Endothelial cell of umbilical vein (primary cell): ENCODE measurements around the gene TLCD5. TPM values are rescaled to one million over a fixed set of nuclear protein-coding genes. Genes with fewer than 3 reads are reported as not detected.

ENCODE experiments used
- BruUV-seq: library from RNA; stranded (reverse); fragments of 400-500 nt; replicated peaks from 2 replicates; lab custom pipeline; 2021; lab: Mats Ljungman, UMichigan
- CTCF ChIA-PET: fragments of 300-600, 350-600 bp; sonication (Branson Sonifier 250); formaldehyde crosslinking; loops from one replicate; lab custom pipeline; 2021; ENCODE audit warnings: antibody characterized with exemption, inconsistent platforms; lab: Charles Lee
- POLR2A ChIA-PET: fragments of 300-600, 350-600 bp; sonication (Branson Sonifier 250); formaldehyde crosslinking; loops from one replicate; lab custom pipeline; 2021; ENCODE audit warnings: antibody characterized with exemption, inconsistent platforms; lab: Charles Lee
- DNase-seq: peaks from one replicate; pipeline ENCODE4 v3.0.0-alpha.2; 2011; ENCODE audit warnings: low read depth, low spot score
- FAIRE-seq: peaks from 2 replicates; lab custom pipeline; 2011; peaks lifted over from hg19 to GRCh38; lab: Jason Lieb, UNC
- H2AFZ ChIP-seq: 2 replicates; pipeline ENCODE4 v1.6.0; 2012; ENCODE audit warnings: low read depth, low read length, control low read depth, inconsistent platforms
- H3K27ac ChIP-seq: 2 replicates; pipeline ENCODE4 v1.5.1; 2011; ENCODE audit warnings: low read depth, mild to moderate bottlenecking, control low read depth, low read length, moderate library complexity; ENCODE audit not compliant: insufficient read depth
- H3K27me3 ChIP-seq, 2 experiments: 2 replicates each; pipeline versions ENCODE4 v1.6.0 to v1.6.1; 2011; ENCODE audit warnings: low read length in 2 of 2, mixed read lengths in 1 of 2; ENCODE audit not compliant: control insufficient read depth in 2 of 2, insufficient read depth in 2 of 2
- H3K36me3 ChIP-seq, 2 experiments: 2 replicates in 1 of 2; 3 replicates in 1 of 2; pipeline ENCODE4 v1.5.1; 2011; ENCODE audit warnings: low read length in 2 of 2, mild to moderate bottlenecking in 1 of 2, moderate library complexity in 1 of 2; ENCODE audit not compliant: control insufficient read depth in 2 of 2, insufficient read depth in 2 of 2; ENCODE audit errors: extremely low read depth in 1 of 2
- H3K4me1 ChIP-seq: 3 replicates; pipeline ENCODE4 v1.5.1; 2011; ENCODE audit warnings: mild to moderate bottlenecking, low read length; ENCODE audit not compliant: control insufficient read depth, insufficient read depth; ENCODE audit errors: extremely low read depth
- H3K4me2 ChIP-seq: 2 replicates; pipeline ENCODE4 v1.6.1; 2011; ENCODE audit warnings: low read length, control low read depth, mixed read lengths; ENCODE audit not compliant: insufficient read depth
- H3K4me3 ChIP-seq, 3 experiments: fragments of 200-600 bp in 1 of 3; sonication (generic), shearing (Covaris generic) in 1 of 3; replicated peaks in 1 of 3; 2 replicates each; pipeline ENCODE4 v1.5.1; 2011 to 2016; ENCODE audit warnings: control low read depth in 3 of 3, low read length in 3 of 3, mild to moderate bottlenecking in 2 of 3, inconsistent platforms in 1 of 3, low read depth in 1 of 3, moderate library complexity in 1 of 3; ENCODE audit not compliant: insufficient read depth in 1 of 3
- H3K79me2 ChIP-seq: 2 replicates; pipeline ENCODE4 v1.6.0; 2012; ENCODE audit warnings: low read length, inconsistent platforms; ENCODE audit not compliant: control insufficient read depth, insufficient read depth
- H3K9ac ChIP-seq: replicated peaks from 2 replicates; pipeline ENCODE3; 2011; ENCODE audit warnings: low read length, control low read depth; ENCODE audit not compliant: insufficient read depth; ENCODE audit errors: extremely low read depth
- H3K9me1 ChIP-seq: replicated peaks from 3 replicates; pipeline ENCODE4 v1.6.0; 2011; ENCODE audit warnings: mild to moderate bottlenecking, low read length; ENCODE audit not compliant: control insufficient read depth, insufficient read depth; ENCODE audit errors: extremely low read depth
- H3K9me3 ChIP-seq: replicated peaks from 2 replicates; pipeline ENCODE4 v1.5.1; 2012; ENCODE audit warnings: low read length, inconsistent platforms; ENCODE audit not compliant: control insufficient read depth, insufficient read depth
- H4K20me1 ChIP-seq: replicated peaks from 2 replicates; pipeline ENCODE3; 2011; ENCODE audit warnings: mild to moderate bottlenecking, low read length; ENCODE audit not compliant: control insufficient read depth, insufficient read depth; ENCODE audit errors: extremely low read depth
- EZH2 ChIP-seq: IDR thresholded peaks from 2 replicates; pipeline ENCODE4 v1.6.1; 2012; ENCODE audit warnings: borderline replicate concordance, low read depth, mild to moderate bottlenecking, moderate library complexity, low read length, inconsistent platforms; ENCODE audit not compliant: severe bottlenecking
- FOS ChIP-seq: IDR thresholded peaks from 2 replicates; pipeline ENCODE4 v1.6.1; 2011; ENCODE audit warnings: mild to moderate bottlenecking, low read length, moderate library complexity, borderline replicate concordance; ENCODE audit not compliant: insufficient read depth
- GATA2 ChIP-seq: IDR thresholded peaks from 2 replicates; pipeline ENCODE4 v1.7.0; 2011; ENCODE audit warnings: low read depth, mild to moderate bottlenecking, moderate library complexity, mixed read lengths, low read length; ENCODE audit not compliant: insufficient read length, insufficient read depth
- JUN ChIP-seq: IDR thresholded peaks from 2 replicates; pipeline ENCODE4 v1.6.1; 2011; ENCODE audit warnings: borderline replicate concordance, low read depth; ENCODE audit not compliant: insufficient read length, insufficient read depth
- MYC ChIP-seq: IDR thresholded peaks from one replicate; pipeline ENCODE4 v1.6.1; 2011; ENCODE audit warnings: mild to moderate bottlenecking, low read depth, low read length
- POLR2A ChIP-seq: IDR thresholded peaks from 2 replicates; pipeline ENCODE4 v1.6.1; 2012; ENCODE audit warnings: low read depth, mild to moderate bottlenecking, control low read depth, low read length
- POLR2AphosphoS5 ChIP-seq: IDR thresholded peaks from 2 replicates; pipeline ENCODE4 v1.6.1; 2012; ENCODE audit warnings: low read depth, mild to moderate bottlenecking, control low read depth, low read length, moderate library complexity; ENCODE audit not compliant: insufficient read depth
- dilution Hi-C: fragments of 300-500 bp; cut with MboI; formaldehyde crosslinking; loops from one replicate; pipeline ENCODE4 v1.15.0; 2019; ENCODE audit warnings: low sequenced_read_pairs; ENCODE audit not compliant: extremely low pct_ligation_motif_present
- intact Hi-C: fragments of 100-400 bp; cut with micrococcal nuclease; formaldehyde crosslinking; loops from one replicate; pipeline ENCODE4 v1.10.0; 2022
- polyA plus RNA-seq, 4 experiments: library from polyadenylated mRNA; depleted of rRNA in 3 of 4; stranded (reverse) in 3 of 4; unstranded in 1 of 4; fragments of >200 nt; gene quantifications; 2 replicates each; pipeline versions ENCODE4 v1.2.1 to v1.2.3, GENCODE V29; 2011 to 2012; ENCODE audit warnings: missing spikeins in 1 of 4
- total RNA-seq: library from RNA; stranded (reverse); gene quantifications from 2 replicates; pipeline ENCODE4 v1.2.3, GENCODE V29; 2021
- TF ChIP-seq, protein P1 (sequence below): IDR thresholded peaks from 2 replicates; pipeline ENCODE4 v1.6.1; 2011; ENCODE audit not compliant: insufficient read depth, insufficient read length
- TF ChIP-seq, protein P2 (sequence below), 2 donors: IDR thresholded peaks; 1 replicate in 1 of 2; 2 replicates in 1 of 2; pipeline ENCODE4 v1.5.1; 2011; ENCODE audit warnings: low read length in 2 of 2, mild to moderate bottlenecking in 2 of 2, moderate library complexity in 2 of 2, control low read depth in 1 of 2, inconsistent platforms in 1 of 2, low read depth in 1 of 2; ENCODE audit not compliant: insufficient read depth in 1 of 2; ENCODE audit errors: extremely low read depth in 1 of 2

The TLCD5 gene
- total and polyA plus RNA-seq, 2 donors (not counting 3 experiments of a cell fraction or from before 2014, with no cell fraction given), result 6.3 to 9.7 TPM

DNA sequence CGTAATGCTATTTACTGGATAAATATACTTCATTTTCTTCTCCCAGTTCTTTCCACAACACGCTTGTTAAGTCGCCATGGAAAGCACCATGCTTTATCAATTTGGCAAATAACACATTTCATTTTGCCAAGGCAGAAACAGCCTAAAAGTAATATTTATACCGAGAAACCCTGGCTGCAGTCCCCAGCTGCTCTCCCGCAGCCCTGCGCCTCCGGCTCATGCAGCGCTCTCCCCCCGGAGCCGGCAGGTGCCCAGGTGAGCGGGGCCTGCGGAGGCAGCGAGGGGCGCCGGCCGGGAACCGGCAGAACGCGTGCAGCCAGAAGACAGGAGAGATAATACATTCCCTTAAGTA is 10.4 kb downstream of the TLCD5 start:
- Histone ChIP-seq H4K20me1 (no peaks in the 10 kb centered on the region), H3K27ac (peak overlapping the region; percentile 87), H3K4me2 (peak overlapping the region; percentile 98), H3K9me3 (no peaks in the 10 kb centered on the region), H3K9ac (peak overlapping the region; percentile 96), H3K79me2 (peaks cover 42% of the 10 kb centered on the region), H3K4me3 (peak overlapping the region; percentile 82 to 98 (median 82)), H3K4me1 (peaks cover 36% of the 10 kb centered on the region), H3K9me1 (no peaks in the 10 kb centered on the region), H3K36me3 (peaks cover 0 to 5% of the 10 kb centered on the region in 2 experiments), H2AFZ (peak overlapping the region; percentile 80), H3K27me3 (no peaks in the 10 kb centered on the region)
- dilution Hi-C loops (no loop called here), intact Hi-C loops (loop anchor here (1.0 to 10.0 kb wide), 8 partner anchors 10 to 1859 kb away; partner anchors contain the start of genes SC5D and TLCD5)
- CTCF ChIA-PET, result interaction anchor here (0.7 to 4.8 kb wide), 40 partner anchors 9 to 472 kb away, joined by 3 to 32 read pairs (median 5); partner anchors contain the start of gene TLCD5
- BruUV-seq, result TSS peak; percentile 59
- FAIRE-seq (no peak), DNase-seq (no peak)
- TF ChIP-seq MYC (no peak), POLR2A (no peak), FOS (no peak), POLR2AphosphoS5 (no peak), JUN (no peak), GATA2 (no peak), EZH2 (no peak)
- TF ChIP-seq, protein P1, sequence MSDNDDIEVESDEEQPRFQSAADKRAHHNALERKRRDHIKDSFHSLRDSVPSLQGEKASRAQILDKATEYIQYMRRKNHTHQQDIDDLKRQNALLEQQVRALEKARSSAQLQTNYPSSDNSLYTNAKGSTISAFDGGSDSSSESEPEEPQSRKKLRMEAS, result no peak
- TF ChIP-seq, protein P2, sequence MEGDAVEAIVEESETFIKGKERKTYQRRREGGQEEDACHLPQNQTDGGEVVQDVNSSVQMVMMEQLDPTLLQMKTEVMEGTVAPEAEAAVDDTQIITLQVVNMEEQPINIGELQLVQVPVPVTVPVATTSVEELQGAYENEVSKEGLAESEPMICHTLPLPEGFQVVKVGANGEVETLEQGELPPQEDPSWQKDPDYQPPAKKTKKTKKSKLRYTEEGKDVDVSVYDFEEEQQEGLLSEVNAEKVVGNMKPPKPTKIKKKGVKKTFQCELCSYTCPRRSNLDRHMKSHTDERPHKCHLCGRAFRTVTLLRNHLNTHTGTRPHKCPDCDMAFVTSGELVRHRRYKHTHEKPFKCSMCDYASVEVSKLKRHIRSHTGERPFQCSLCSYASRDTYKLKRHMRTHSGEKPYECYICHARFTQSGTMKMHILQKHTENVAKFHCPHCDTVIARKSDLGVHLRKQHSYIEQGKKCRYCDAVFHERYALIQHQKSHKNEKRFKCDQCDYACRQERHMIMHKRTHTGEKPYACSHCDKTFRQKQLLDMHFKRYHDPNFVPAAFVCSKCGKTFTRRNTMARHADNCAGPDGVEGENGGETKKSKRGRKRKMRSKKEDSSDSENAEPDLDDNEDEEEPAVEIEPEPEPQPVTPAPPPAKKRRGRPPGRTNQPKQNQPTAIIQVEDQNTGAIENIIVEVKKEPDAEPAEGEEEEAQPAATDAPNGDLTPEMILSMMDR (IDR thresholded peaks at IDR 0.05; ENCODE audit: extremely low read depth in 1 of 2, insufficient read depth in 1 of 2, low read depth in 1 of 2, low read length in 2 of 2), result no peak
- POLR2A ChIA-PET, result interaction anchor here (0.7 kb wide), 1 partner anchor 11 kb away, joined by 4 read pairs; the partner anchor contains the start of gene TLCD5
